Left ventricle myocardium inferior (tissue), 1 donor: ENCODE data around the gene GNAT3. TPM values are rescaled to one million over a fixed set of nuclear protein-coding genes. Genes with fewer than 3 reads are reported as not detected.
A peak's percentile ranks its signal among the peaks of the same experiment; 100 is the strongest.

ENCODE experiments used
- DNase-seq: peaks from one replicate; pipeline ENCODE4 v3.0.0-alpha.2; 2020
- H3K27ac ChIP-seq: fragments of 200-600 bp; replicated peaks from 2 replicates; pipeline ENCODE4 v1.8.0; 2021
- H3K27me3 ChIP-seq: fragments of 200-600 bp; 2 replicates; pipeline ENCODE4 v1.8.0; 2021; ENCODE audit warnings: low read depth
- H3K36me3 ChIP-seq: fragments of 200-600 bp; 2 replicates; pipeline ENCODE4 v1.8.0; 2021
- H3K4me1 ChIP-seq: fragments of 200-600 bp; 2 replicates; pipeline ENCODE4 v1.8.0; 2021
- H3K4me3 ChIP-seq: fragments of 200-600 bp; 2 replicates; pipeline ENCODE4 v1.8.0; 2021; ENCODE audit warnings: mild to moderate bottlenecking, moderate library complexity
- H3K9me3 ChIP-seq: fragments of 200-600 bp; replicated peaks from 2 replicates; pipeline ENCODE4 v1.8.0; 2021
- CTCF ChIP-seq: fragments of 200-600 bp; IDR thresholded peaks from 2 replicates; pipeline ENCODE4 v1.8.0; 2021; ENCODE audit warnings: antibody characterized with exemption, mild to moderate bottlenecking, borderline replicate concordance
- intact Hi-C: fragments of 100-400 bp; cut with micrococcal nuclease; formaldehyde crosslinking; loops from one replicate; pipeline ENCODE4 v1.11.0; 2022
- total RNA-seq: library from RNA; stranded (reverse); fragmentation: NEBNext Ultra II Directional; extraction: Animal tissue kit (Norgen Biotek cat#: 25700); gene quantifications from one replicate; pipeline ENCODE4 v1.2.1, GENCODE V29; 2021
- donor health status: DM: no; HTN: yes; CAD: no; lungs with severe emphysema.

Gene GNAT3
- total RNA-seq, 1 donor from 2014 or later, result not detected

- H3K9me3 ChIP-seq, result no peaks in the 10 kb centered on the region
- intact Hi-C loops, result no loop called here
- H3K27ac ChIP-seq, result peak overlapping the region; percentile 72
- H3K4me3 ChIP-seq, result peak overlapping the region; percentile 12
- no peaks in the 10 kb centered on the region for H3K27me3 ChIP-seq
- no peak for TF ChIP-seq CTCF
- DNase-seq, result no peak
- no peaks in the 10 kb centered on the region for H3K36me3 ChIP-seq
- peaks cover 26% of the 10 kb centered on the region for H3K4me1 ChIP-seq
Measured at GRCh38 chr7:80466636-80467035, 45.2 kb downstream of the GNAT3 start.

- H3K4me1 ChIP-seq, result peaks cover 32% of the 10 kb centered on the region
- intact Hi-C loops, result no loop called here
- no peak for DNase-seq
- H3K9me3 ChIP-seq, result no peaks in the 10 kb centered on the region
- H3K27ac ChIP-seq, result no peak overlapping the region
- no peaks in the 10 kb centered on the region for H3K36me3 ChIP-seq
- no peaks in the 10 kb centered on the region for H3K27me3 ChIP-seq
- no peak overlapping the region for H3K4me3 ChIP-seq
- no peak for TF ChIP-seq CTCF
Measured at GRCh38 chr7:80464211-80464610, 47.7 kb downstream of the GNAT3 start.

- Histone ChIP-seq H3K9me3 (no peaks in the 10 kb centered on the region), H3K36me3 (no peaks in the 10 kb centered on the region), H3K27ac (no peak overlapping the region), H3K4me1 (peaks cover 32% of the 10 kb centered on the region), H3K4me3 (no peak overlapping the region), H3K27me3 (no peaks in the 10 kb centered on the region)
- intact Hi-C loops, result no loop called here
- DNase-seq, result no peak
- no peak for TF ChIP-seq CTCF
Measured at GRCh38 chr7:80463272-80463920, 48.5 kb downstream of the GNAT3 start.

- intact Hi-C loops, result no loop called here
- no peak overlapping the region for H3K27ac ChIP-seq
- no peak for DNase-seq
- no peaks in the 10 kb centered on the region for H3K36me3 ChIP-seq
- TF ChIP-seq CTCF, result no peak
- no peaks in the 10 kb centered on the region for H3K27me3 ChIP-seq
- H3K9me3 ChIP-seq, result no peaks in the 10 kb centered on the region
- H3K4me3 ChIP-seq, result no peak overlapping the region
- H3K4me1 ChIP-seq, result peaks cover 13% of the 10 kb centered on the region
Measured at GRCh38 chr7:80460857-80461256, 51.0 kb downstream of the GNAT3 start.

- no peak for TF ChIP-seq CTCF
- Histone ChIP-seq H3K27me3 (no peaks in the 10 kb centered on the region), H3K4me1 (peaks cover 8% of the 10 kb centered on the region), H3K9me3 (no peaks in the 10 kb centered on the region), H3K36me3 (no peaks in the 10 kb centered on the region), H3K27ac (no peak overlapping the region), H3K4me3 (no peak overlapping the region)
- intact Hi-C loops, result no loop called here
- DNase-seq, result no peak
Measured at GRCh38 chr7:80459776-80460510, 51.9 kb downstream of the GNAT3 start.
